ENCODE data around the gene FOXN3. TPM values are rescaled to one million over a fixed set of nuclear protein-coding genes. Genes with fewer than 3 reads are reported as not detected.
A peak's percentile ranks its signal among the peaks of the same experiment; 100 is the strongest.

FOXN3 gene
- total RNA-seq, 1 experiment from 2014 or later, result 125 TPM

- H2AFZ ChIP-seq (ENCODE audit: low read length), result no peak overlapping the region
These were observed 11.6 kb upstream of the FOXN3 start for GRCh38 chr14:89428546-89429198.

More at GRCh38 chr14:89428546-89429198, 11.6 kb upstream of the FOXN3 start:
- Mint-ChIP-seq H3K27ac (peak overlapping the region; percentile 25 to 96 (median 91); a peak in 4 of 7 replicates), H3K9me3 (no peaks in the 10 kb centered on the region; a peak in 2 of 5 replicates), H3K4me3 (no peak overlapping the region), H3K27me3 (ENCODE audit: low read depth) (no peaks in the 10 kb centered on the region; the same call in 1 of the 2 replicates), H3K4me1 (peaks cover 53 to 55% of the 10 kb centered on the region in 2 experiments), H3K36me3 (ENCODE audit: insufficient read depth in 1 of 3, low read depth in 3 of 3) (peaks cover 3 to 8% (median 5%) of the 10 kb centered on the region in 3 experiments; a peak in 4 of 7 replicates)
- Histone ChIP-seq H3K79me1 (ENCODE audit: insufficient read depth, low read depth, low read length, poor library complexity, severe bottlenecking) (peaks cover 2% of the 10 kb centered on the region), H4K8ac (replicated peaks; ENCODE audit: insufficient read length, low read depth, low read length) (no peak overlapping the region), H4K20me1 (ENCODE audit: control insufficient read depth, insufficient read depth, insufficient read length) (no peaks in the 10 kb centered on the region), H2BK120ac (ENCODE audit: low read depth, low read length, poor library complexity, severe bottlenecking) (no peak overlapping the region), H4K5ac (ENCODE audit: insufficient read length, low read depth, low read length) (no peak overlapping the region), H3K9ac (ENCODE audit: extremely low read depth, insufficient read length, low read length) (no peak overlapping the region), H2AK5ac (ENCODE audit: insufficient read length, low read length) (no peak overlapping the region), H3K23ac (ENCODE audit: insufficient read length, low read depth, low read length) (no peak overlapping the region), H2BK15ac (ENCODE audit: low read depth, low read length) (no peak overlapping the region), H3K18ac (ENCODE audit: insufficient read length, low read depth, low read length) (peak overlapping the region; percentile 41), H3K27me3 (ENCODE audit: insufficient read depth, low read length) (no peaks in the 10 kb centered on the region), H3K4me1 (ENCODE audit: insufficient read depth, low read length) (peaks cover 6% of the 10 kb centered on the region), H3K23me2 (ENCODE audit: insufficient read length, low read depth, low read length, poor library complexity, severe bottlenecking) (no peaks in the 10 kb centered on the region), H3K14ac (ENCODE audit: insufficient read depth, low read length) (peak overlapping the region; percentile 38), H3K79me2 (ENCODE audit: insufficient read depth, low read length) (peaks cover 4% of the 10 kb centered on the region; the same call in 1 of the 2 replicates), H3K56ac (ENCODE audit: insufficient read length, low read depth, low read length) (no peak overlapping the region), H2BK5ac (ENCODE audit: insufficient read length, low read length) (no peak overlapping the region), H3K27ac (ENCODE audit: insufficient read length, low read depth, low read length) (no peak overlapping the region), H2BK12ac (ENCODE audit: insufficient read length, low read depth, low read length) (no peak overlapping the region), H3K9me3 (ENCODE audit: control insufficient read depth, low read depth, low read length) (no peaks in the 10 kb centered on the region), H4K91ac (ENCODE audit: insufficient read length, low read depth, low read length) (no peak overlapping the region), H3T11ph (ENCODE audit: low read length) (no peak overlapping the region), H2BK20ac (ENCODE audit: low read depth, low read length, poor library complexity, severe bottlenecking) (no peak overlapping the region), H3K4me2 (ENCODE audit: insufficient read depth, insufficient read length, low read length) (no peak overlapping the region), H3K4ac (ENCODE audit: low read depth, low read length) (no peak overlapping the region)
- no CpG with 5 or more reads among the region's 17 CpGs for WGBS (ENCODE audit: extremely low coverage, insufficient read length, low lambda C conversion rate)
- DNase-seq, result peak; percentile 64
- no peak for TF ChIP-seq CTCF (conservative IDR thresholded peaks at IDR 0.05)
